SKM-1 (cell line): Measurements from ENCODE around the gene GOLGA5.

Experiments used
- DNase-seq: peaks from one replicate; lab custom pipeline; 2025; ENCODE audit not compliant: unreplicated experiment; lab: John Stamatoyannopoulos, UW

The GOLGA5 gene

GRCh38 chr14:92874962-92875661 is 81.0 kb downstream of the GOLGA5 start:
- no peak for DNase-seq

GRCh38 chr14:92877757-92878431 is 83.8 kb downstream of the GOLGA5 start:
- DNase-seq, result no peak

GRCh38 chr14:92880351-92880750 is 86.2 kb downstream of the GOLGA5 start:
- DNase-seq, result no peak

GRCh38 chr14:92880851-92881250 is 86.7 kb downstream of the GOLGA5 start:
- DNase-seq, result no peak

- DNase-seq, result no peak
Observed at GRCh38 chr14:92883066-92883465, 89.0 kb downstream of the GOLGA5 start.

GRCh38 chr14:92884410-92884809 is 90.3 kb downstream of the GOLGA5 start:
- DNase-seq, result no peak

GRCh38 chr14:92885279-92886061 is 91.4 kb downstream of the GOLGA5 start:
- no peak for DNase-seq

GRCh38 chr14:92886337-92886736 is 92.2 kb downstream of the GOLGA5 start:
- DNase-seq, result no peak

- DNase-seq, result no peak
Observed at GRCh38 chr14:92887157-92887556, 93.1 kb downstream of the GOLGA5 start.

- DNase-seq, result no peak
Observed at GRCh38 chr14:92888896-92889295, 94.8 kb downstream of the GOLGA5 start.
